ENCODE measurements around the gene ABCA10.
"Not testable (repeated sequence)": the region's sequence is repeated elsewhere in the genome, so short reads cannot be mapped to it uniquely, and the experiment has no call there.

Gene ABCA10

GRCh38 chr17:69228576-69228975 lies at the start of gene ABCA10:
ABCA10 (minus strand) TSS chr17:69228824; CDS start chr17:69225358, 3,466 bp downstream.
- DNase-seq (ENCODE audit: low spot score): no peak

- not testable (repeated sequence) for DNase-seq (ENCODE audit: low spot score)
Observed at GRCh38 chr17:69276279-69276678, 47.7 kb upstream of the ABCA10 start.

GRCh38 chr17:69275751-69276150 lies 47.1 kb upstream of the ABCA10 start:
- DNase-seq (ENCODE audit: low spot score): no peak

- no peak for DNase-seq (ENCODE audit: low spot score)
Observed at GRCh38 chr17:69271023-69271422, 42.4 kb upstream of the ABCA10 start.

GRCh38 chr17:69269131-69269998 lies 40.7 kb upstream of the ABCA10 start:
- no peak for DNase-seq (ENCODE audit: low spot score)

GRCh38 chr17:69268543-69269014 lies 40.0 kb upstream of the ABCA10 start:
- no peak for DNase-seq (ENCODE audit: low spot score)

- DNase-seq (ENCODE audit: low spot score): no peak
Observed at GRCh38 chr17:69267219-69267618, 38.6 kb upstream of the ABCA10 start.

- no peak for DNase-seq (ENCODE audit: low spot score)
Observed at GRCh38 chr17:69265873-69266272, 37.2 kb upstream of the ABCA10 start.

GRCh38 chr17:69254187-69254586 lies 25.6 kb upstream of the ABCA10 start:
- DNase-seq (ENCODE audit: low spot score): no peak

- DNase-seq (ENCODE audit: low spot score): no peak
Observed at GRCh38 chr17:69250641-69251040, 22.0 kb upstream of the ABCA10 start.

GRCh38 chr17:69246726-69247375 lies 18.2 kb upstream of the ABCA10 start:
- peak; percentile 24 for DNase-seq (ENCODE audit: low spot score)

- no peak for DNase-seq (ENCODE audit: low spot score)
Observed at GRCh38 chr17:69246202-69246601, 17.6 kb upstream of the ABCA10 start.

- no peak for DNase-seq (ENCODE audit: low spot score)
Observed at GRCh38 chr17:69245617-69246016, 17.0 kb upstream of the ABCA10 start.

- DNase-seq (ENCODE audit: low spot score): no peak
Observed at GRCh38 chr17:69239611-69240600, 11.3 kb upstream of the ABCA10 start.

- no peak for DNase-seq (ENCODE audit: low spot score)
Observed at GRCh38 chr17:69236946-69237345, 8.3 kb upstream of the ABCA10 start.

- DNase-seq (ENCODE audit: low spot score): no peak
Observed at GRCh38 chr17:69236464-69236863, 7.8 kb upstream of the ABCA10 start.

- DNase-seq (ENCODE audit: low spot score): peak; percentile 71
Observed at GRCh38 chr17:69235338-69236058, 6.9 kb upstream of the ABCA10 start.

- no peak for DNase-seq (ENCODE audit: low spot score)
Observed at GRCh38 chr17:69232650-69233049, 4.0 kb upstream of the ABCA10 start.

- DNase-seq (ENCODE audit: low spot score): no peak
Observed at GRCh38 chr17:69231521-69231920, 2.9 kb upstream of the ABCA10 start.

GRCh38 chr17:69230939-69231338 lies 2.3 kb upstream of the ABCA10 start:
- DNase-seq (ENCODE audit: low spot score): no peak

GRCh38 chr17:69228018-69228417 lies 606 bp downstream of the ABCA10 start:
- DNase-seq (ENCODE audit: low spot score): no peak
